Activated CD4-positive, alpha-beta T cell treated with anti-CD3 and anti-CD28 coated beads for 4 hours (primary cell): ENCODE measurements around the gene SHC3.

Experiments
- DNase-seq, 2 donors: peaks; one replicate each; pipeline ENCODE4 v3.0.0-alpha.2; 2020

Gene SHC3

DNA sequence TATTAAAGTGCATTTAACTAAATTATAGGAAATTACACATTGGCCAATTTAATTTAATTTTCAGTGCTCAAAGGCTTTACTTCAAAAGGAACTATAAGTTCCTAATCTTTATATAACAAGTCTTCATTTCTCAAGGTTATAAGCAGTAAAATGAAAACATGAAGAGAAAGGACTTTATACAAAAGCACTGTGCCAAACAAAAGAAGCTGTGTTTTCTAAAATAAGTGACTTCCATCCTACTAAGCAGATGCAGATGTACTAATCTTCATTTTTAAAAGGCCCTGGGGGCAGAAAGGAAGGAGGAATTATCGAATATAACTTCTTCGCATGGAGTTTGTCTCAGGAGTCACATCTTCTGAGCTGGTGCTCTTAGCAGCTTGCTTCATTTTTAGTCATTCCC is 81.4 kb downstream of the SHC3 start:
- DNase-seq, result no peak

DNA sequence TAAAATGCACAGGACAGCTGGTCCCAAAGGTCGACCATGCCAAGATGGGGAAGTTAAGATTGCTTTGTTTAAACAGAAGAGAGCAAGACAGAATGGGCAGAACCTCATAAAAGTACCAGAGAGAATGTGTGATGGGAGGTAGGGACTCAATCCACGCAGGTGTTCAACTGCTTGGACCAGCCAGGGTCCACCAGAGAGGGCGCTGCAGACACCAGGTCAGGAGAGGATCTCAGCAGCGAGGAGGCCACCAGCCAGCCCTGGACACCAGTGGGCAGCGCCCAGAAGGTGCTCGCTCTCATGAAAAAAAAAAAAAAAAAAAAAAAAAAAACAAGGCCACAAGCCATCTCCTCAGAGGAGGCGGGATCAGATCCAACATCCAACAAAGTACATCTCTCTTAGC is 81.8 kb downstream of the SHC3 start:
- DNase-seq, result no peak

DNA sequence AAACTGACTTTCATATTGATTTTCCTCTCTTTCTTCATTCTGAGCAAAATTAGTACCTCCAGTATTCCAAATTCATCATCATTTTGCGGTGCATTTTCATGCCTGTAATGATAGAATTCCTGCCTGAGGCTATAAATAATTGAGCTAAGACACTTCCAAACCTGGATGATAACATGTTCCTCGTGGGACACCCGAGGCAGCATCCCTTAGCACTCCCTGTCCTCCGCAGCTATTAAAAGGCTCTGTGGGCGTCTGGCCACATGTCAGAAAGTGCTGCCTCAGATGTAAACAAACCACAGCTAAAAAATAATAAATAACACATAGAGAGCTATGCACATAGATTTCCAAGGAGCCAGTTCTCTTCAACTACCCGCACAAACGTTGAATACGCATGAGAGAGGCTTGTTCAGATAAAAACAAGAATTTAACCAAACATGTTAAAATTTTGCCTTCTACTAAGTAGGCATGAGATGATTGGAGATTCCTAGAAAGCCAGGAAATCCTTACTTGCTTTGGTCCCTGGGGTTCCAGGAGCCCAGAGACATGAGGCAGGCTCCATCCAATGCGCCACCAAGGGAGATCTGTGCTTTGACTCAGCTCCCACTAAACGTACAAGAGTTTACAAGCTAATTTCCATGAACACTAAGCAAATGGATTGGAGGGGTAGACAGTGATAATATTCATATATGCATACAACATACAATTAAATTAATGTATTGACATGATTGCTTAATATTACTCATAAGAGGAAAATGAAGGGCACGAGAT is 82.7 kb downstream of the SHC3 start:
- DNase-seq, result no peak

DNA sequence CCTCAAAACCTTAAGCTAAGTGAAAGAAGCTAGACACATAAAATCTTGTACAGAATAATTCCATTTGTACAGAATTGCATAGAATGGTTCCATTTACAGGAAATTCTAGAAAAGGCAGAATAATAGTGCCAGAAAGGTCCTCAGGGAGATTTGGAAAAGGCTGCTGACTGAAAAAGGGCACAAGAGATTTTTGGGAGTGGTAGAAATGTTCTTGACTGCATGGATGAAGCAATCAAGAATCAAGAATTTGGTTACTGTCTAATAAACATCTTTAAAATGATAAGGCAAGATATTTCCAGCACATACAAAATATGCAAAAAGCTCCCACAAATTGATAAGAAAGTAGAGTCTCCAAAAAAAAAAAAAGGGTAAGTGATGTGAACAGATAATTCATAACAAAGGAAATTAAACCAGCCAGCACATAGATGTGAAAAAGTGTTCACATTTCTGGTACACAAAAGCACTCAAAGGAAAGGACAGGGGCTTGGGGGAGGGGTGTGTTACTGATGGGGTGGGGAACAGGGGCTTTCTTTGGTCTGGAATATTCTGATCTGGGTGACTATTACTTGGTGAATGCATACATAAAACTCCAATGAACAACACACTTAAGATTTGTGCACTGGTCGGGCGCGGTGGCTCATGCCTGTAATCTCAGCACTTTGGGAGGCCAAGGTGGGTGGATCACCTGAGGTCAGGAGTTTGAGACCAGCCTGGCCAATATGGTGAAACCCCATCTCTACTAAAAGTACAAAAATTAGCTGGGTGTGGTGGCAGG is 85.2 kb downstream of the SHC3 start:
- no peak for DNase-seq

DNA sequence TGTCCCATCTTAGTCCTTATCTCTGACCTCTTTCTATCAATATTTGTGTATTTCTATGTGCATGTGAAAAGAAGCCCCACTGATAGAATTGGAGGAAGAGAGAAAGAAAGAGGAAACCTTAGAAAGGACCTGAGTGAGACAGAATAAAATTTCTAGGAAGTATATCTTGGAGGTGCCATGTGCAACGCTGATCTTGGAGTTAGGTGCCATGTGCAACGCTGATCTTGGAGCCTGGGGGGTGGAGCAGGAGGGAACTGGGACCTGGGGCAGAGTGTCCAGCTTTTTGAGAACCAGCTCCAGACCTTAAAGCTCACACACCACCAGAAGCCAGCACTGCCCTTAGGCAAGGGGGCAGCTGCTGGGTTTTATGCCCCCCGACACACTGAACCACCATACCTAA is 89.4 kb downstream of the SHC3 start:
- no peak for DNase-seq

DNA sequence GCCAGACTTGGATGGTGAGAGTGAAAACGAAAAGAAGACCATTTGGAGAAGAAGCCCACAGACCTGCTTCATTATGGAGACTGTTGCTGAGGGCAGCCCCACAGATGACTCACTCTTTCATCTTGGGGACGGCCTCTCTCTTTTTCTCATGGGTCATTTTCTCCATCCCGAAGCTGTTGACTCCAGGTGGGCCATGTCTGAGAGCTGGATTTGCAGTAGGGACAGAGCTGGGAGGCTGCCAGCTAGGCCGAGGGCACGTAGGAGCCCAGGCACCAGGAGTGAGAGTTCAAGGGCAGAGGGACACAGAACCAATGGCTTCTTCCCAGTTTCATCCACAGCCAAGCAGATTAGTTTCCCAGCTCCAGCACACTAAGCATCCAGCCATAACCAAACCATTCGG is 95.0 kb downstream of the SHC3 start:
- no peak for DNase-seq

DNA sequence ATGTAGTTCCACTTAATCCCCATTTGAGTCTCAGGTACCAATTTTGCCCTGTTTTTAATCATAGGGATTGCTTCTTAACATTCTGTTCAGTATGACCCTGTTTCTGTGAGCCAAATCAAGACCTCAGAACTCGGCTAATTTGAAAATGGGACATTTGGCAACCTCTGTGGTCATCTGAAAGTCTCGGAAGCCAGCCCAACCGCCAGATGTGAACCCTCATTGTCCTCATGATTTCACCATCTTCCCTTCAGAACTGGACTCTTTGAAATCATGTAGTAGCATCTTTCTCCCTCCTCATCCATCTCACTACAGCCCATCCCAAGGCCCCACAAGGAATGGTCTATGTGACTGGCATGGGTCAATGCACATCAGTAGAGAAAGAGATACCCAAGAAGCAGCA is 98.4 kb downstream of the SHC3 start:
- DNase-seq, result no peak

DNA sequence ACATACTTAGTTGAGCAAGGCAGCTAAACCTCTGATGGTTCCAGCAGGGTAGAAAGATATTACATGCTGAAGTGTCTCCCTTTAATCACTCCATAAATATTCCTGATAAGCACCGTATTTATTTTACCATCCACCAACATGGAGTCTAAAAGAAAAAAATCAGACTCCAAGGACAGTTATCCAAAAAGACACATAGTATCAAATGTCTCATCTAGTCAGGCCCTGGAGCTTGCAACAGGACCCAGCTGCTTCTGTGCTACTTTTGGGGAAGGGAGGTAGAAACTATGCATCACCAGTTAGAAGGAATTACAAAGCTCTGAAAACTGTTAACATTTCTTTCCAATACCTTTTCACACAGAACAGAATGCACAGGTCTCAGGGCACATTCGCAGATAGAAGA is 99.2 kb downstream of the SHC3 start:
- DNase-seq, result no peak

DNA sequence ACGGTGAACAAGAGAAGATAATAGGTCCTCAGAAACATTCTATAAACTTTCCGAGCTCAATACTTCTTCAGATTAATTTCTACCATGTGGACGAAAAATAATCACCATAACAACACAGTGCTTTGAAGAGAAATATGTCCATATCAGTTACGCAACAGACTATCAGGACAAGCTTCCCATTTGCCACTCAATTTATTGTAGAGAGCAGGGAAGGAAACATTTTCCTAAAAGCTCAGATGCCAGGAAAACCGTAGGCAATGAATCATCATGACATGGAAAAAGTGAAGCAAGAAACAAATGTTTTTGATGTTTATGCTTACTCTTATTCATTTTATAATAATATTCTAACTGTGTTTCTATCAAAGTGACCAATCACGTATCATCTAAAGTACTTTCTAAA is 99.8 kb downstream of the SHC3 start:
- DNase-seq, result no peak

DNA sequence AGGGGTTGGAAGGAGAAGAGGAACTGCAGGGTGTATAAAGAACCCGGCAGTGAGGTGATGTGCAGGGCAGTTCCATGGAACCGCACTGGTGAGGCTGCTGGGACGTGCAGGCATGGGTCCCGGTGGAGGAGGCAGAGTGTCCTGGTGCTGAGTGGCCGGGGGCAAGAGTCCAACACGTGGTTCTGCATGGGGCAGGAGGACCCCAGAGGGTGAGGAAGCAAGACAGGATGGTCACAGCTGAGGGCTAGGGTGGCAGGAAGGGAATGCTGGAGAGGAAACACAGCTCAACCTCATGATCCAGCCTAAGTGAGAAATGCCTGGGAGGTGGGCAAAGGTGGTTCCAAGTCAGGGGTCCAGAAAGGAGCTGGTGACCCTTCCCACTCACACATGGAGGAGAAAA is 100.2 kb downstream of the SHC3 start:
- DNase-seq, result no peak

DNA sequence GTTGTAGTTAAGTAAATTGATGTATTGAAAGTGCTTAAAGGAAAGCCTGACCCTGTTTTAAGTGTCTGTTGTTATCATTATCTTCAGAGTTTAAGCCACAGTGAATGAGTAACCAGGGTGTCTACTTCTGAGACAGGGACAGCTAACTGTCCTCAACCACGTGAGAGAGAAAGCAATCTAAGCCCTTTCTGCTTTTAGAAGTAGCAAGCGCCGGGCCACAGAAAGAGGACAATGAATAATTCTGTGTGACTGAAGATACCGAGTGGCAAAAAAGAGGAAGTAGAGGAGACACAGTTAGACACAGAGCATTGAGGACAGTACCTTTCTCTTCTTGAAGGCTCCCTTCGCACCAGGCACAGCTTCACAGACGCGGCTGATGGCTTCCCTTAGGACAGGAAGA is 101.1 kb downstream of the SHC3 start:
- no peak for DNase-seq

DNA sequence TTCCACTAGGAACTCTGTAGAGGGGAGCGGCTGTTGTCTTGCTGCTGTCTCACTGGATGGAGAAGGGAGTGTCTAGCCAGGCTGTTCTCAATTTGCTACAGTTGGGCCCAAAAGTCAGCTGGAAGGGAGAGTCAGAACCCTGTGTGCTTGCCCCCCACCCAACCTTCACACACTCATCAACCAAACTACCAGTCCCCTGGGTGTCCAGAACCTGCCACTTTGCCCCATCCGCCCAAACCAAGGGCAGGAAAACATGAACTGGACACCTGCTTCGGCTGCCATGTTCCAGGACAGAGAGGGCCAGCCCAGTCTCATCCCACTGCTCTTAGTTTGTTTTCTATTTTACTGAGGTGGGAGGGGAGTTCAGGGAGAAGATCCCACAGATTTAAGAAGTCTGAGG is 105.2 kb downstream of the SHC3 start:
- DNase-seq, result no peak

DNA sequence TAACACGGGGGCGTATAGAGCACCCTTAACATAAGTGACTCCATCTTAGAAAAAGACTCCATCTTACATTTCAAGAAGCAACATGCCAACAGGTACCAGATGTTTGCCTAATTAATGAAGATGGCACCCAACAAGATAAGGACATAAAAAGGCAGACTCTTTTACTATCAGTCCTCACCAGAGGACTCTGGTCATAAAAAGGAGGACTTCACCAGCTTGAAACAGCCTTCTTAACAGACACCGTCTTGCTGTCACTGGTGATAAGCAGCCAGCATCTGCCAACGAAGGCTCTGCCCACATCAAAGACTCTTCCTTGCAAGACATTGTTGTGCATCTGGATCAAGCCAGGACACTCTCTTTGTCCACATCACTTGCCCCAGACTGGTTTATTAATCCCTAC is 107.0 kb downstream of the SHC3 start:
- DNase-seq, result no peak

DNA sequence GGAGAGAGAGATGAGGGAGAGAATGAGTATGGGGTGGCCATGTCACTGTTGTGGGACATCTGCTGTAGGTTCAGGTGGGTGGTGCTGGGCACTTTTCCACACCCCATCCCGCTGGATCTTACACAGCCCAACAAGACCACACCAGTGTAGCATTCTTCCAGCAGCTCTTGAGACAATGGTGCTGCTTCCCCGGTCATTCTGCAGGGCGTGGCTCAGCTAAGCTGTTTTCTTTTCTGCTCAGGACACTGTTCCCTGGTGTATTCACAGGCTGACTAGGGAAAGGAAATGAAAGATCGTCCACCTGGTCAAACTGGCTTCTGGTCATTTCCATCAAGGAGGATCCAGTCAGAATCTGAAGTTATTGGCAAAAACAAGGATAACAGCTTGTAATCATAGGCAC is 111.8 kb downstream of the SHC3 start:
- DNase-seq, result no peak

DNA sequence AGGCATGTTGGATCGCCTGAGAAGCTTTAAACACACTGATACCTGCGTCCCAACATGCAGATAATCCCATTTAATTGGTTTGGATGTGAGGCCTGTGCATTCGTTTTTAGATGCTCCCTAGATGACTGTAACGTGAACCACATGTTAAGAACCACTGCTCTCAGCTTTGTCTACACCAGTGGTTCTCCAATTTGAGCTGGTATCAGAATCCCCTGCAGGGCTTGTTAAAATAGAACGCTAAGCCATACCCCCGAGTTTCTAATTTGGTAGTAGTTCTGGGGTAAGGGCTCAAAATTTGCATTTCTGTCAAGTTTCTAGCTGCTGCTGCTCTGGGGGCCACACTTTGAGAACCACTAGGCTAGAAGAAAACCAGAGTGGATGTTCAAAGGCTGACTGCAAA is 112.7 kb downstream of the SHC3 start:
- no peak for DNase-seq

DNA sequence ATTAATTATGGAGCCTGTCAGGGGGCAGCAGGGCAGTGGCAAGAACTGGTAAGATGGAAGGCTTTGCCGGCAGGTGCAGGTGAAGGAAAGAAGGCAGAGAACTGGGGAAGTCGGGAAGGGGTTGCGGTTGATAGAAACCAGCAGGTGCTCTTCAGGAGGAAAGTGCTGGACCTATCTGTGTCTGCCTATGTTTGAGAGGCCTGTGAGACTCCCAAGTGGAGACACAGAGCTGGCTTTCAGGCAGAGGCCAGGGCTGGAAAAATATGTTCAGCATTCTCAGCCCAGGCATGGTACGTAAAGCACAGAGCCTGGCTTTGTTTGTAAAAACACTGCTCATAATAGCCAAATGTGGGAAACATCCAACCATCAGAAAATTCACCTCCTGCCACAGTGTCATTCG is 117.8 kb downstream of the SHC3 start:
- no peak for DNase-seq

DNA sequence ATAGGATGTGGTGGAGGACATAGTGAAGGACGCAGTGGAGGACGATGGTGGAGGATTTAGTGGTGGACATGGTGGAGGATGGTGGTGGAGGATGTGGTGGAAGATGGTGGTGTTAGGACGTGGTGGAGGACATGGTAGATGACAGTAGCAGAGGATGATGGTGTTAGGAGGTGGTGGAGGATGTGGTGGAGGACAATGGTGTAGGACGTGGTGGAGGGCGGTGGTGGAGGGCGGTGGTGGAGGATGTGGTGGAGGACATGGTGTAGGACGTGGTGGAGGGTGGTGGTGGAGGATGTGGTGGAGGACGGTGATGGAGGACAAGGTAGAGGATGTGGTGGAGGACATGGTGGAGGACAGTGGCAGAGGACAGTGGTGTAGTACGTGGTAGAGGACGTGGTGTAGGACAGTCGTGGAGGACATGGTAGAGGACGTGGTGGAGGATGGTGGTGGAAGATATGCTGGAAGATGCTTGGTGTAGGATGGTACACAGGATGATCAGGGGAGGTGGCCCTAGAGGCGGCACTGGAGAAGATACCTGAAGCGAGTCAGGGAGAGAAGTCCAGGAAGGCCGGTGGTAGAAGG is 118.6 kb downstream of the SHC3 start:
- DNase-seq, result no peak

DNA sequence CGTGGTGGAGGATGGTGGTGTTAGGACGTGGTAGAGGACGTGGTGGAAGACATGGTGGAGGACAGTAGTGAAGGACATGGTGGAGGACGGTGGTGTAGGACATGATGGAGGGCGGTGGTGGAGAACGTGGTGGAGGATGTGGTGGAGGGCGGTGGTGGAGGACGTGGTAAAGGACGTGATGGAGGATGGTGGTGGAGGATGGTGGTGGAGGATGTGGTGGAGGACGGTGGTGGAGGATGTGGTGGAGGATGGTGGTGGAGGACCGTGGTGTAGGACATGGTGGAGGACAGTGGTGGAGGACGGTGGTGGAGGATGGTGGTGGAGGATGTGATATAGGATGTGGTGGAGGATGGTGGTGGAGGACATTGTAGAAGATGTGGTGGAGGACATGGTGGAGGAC is 119.7 kb downstream of the SHC3 start:
- DNase-seq, result no peak

DNA sequence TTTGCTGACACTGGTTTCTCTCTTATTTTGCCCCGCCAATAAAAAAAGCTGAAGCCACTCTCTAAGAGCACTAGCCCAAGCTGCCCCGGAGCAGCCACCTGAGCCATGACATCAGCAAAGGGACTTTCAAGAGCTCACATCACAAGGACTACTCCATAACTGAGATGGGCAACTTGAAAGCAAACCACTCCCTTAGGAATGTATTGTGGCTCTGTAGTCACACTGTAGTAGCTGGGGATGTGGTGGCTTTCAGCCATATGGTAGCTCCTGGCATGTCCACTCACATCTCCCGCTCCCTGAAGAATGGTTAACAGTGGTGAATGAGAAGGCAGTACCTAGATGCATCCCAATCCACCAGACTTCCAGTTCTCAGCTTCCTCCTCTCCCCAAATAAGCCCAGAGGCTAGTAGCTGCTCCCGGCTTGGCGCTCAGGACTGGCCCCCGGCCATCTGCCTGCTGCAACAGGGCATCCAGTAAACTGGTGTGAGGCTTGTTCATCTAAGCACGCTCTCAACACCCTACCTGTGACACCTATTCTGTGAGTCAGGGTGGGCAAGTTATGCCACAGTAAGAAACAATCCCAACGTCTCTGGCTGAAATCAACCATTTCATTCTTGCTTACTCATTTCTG is 123.6 kb downstream of the SHC3 start:
- no peak for DNase-seq

DNA sequence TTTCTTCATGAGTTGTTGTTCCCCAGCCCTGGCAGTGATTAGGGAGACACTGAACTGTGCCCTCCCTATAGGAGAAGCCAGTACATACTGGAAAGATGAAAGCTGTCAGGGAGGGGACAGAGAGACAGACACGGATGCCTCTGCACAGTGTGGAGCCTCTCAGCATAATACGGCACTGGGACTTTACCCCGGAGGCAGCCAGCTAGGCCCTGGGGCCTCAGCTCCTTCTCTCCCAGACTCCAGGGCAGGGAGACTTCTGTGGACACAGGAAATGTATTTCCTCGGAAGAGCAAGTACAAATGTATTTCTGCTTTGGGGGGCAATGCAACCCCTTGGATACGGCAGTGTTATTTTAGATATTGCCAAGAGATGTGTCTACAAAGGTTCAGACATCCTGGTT is 125.3 kb downstream of the SHC3 start:
- no peak for DNase-seq

DNA sequence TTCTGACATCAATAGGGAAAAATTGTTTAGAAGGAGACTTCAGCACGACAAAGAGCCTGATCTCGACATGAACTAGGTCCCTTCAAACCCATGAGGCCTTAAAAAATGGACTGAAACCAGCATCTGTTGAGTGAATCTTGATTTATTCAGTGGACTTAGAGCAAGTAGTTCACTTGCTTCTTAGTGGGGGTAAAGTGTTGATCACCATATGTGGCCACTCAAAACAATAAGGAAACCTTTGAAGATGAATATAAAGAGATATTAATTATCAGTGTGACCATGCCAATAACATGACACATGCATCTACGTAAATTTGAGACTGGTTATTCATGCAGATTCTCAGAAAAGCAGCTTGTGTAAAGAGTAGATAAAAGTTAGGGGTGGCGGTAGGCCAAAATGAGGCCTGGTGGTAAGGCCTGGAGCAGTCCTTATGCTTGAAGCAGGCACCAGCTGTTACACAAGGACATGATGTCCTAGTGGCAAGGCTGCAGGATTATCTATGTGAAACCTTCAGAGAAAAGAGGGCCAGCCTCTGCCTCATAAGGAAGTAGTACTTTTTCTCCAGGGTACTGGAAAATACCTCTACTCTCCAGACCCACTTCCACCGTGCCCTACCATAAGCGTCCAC is 126.0 kb downstream of the SHC3 start:
- no peak for DNase-seq

DNA sequence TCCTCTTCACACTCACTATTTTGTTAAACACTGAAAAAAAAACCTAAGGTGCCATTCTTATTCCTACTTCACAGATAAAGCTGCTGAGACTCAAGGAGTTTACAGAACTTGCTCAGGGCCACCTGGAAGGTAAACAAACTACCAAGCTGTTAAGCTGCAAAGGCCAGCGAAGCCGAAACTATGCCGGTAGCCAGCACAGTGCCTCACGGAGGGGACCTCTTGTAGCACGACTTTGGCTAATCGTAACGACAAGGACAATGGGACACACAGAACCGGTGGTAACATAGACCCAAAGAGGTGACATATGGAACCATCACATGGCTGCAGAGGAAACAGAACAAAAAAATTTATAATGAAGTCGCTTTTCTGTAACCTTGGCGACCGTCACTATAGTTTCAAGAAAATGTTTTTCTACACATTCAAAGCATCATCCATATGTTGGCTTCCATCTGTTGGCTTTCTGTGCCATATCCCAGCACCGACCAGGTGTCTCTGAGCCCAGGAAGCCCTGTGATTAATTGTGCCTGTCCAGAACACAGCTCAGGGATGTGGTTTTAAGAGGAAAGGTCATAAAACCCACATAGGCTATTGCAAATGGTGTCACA is 127.1 kb downstream of the SHC3 start:
- no peak for DNase-seq

DNA sequence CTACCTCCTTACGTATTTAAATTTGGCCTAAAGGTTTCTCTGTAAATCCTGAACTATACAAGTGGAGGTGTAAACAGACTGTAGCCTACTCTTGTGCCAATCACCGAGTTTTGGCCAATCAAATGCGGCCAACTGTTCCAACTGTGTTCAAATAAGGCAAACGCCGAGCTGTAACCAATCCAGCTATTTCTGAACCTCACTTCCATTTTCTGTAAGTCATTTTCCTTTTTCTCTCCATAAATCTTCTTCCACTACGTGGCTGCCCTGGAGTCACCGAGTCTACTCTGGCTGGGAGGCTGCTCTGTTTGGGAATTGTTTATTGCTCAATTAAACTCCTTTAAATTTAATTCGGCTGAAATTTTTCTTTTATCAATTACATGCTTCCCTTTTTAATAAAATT is 129.0 kb downstream of the SHC3 start:
- DNase-seq, result no peak
